Measurements from ENCODE around the gene RGS6. TPM values are rescaled to one million over a fixed set of nuclear protein-coding genes. Genes with fewer than 3 reads are reported as not detected.

Gene RGS6
- total RNA-seq, 4 donors from 2014 or later, result 7.6 to 25.3 (median 17.2) TPM

- DNase-seq, result no peak
- Histone ChIP-seq H3K36me3 (no peaks in the 10 kb centered on the region), H3K27me3 (no peaks in the 10 kb centered on the region), H3K9me3 (no peaks in the 10 kb centered on the region), H3K4me3 (replicated peaks in 1 of 3) (no peak overlapping the region), H3K27ac (no peak overlapping the region), H3K4me1 (no peaks in the 10 kb centered on the region)
- no peak for TF ChIP-seq CTCF (IDR thresholded peaks at IDR 0.05)
- TF ChIP-seq POLR2A (IDR thresholded peaks at IDR 0.05), result no peak
- WGBS, 2 donors, result 94 to 95% methylated on average over 18 of the region's 18 CpGs
- intact Hi-C loops (cut with DNase I), result no loop called here
Observed at GRCh38 chr14:72605096-72605920, 673.1 kb downstream of the RGS6 start.

GRCh38 chr14:72605921-72606220 is 673.6 kb downstream of the RGS6 start:
- H3K27me3 ChIP-seq, result no peaks in the 10 kb centered on the region
- no peak overlapping the region for H3K27ac ChIP-seq
- TF ChIP-seq POLR2A (IDR thresholded peaks at IDR 0.05) (no peak), CTCF (IDR thresholded peaks at IDR 0.05) (no peak)
- H3K4me3 ChIP-seq (replicated peaks in 1 of 3), result no peak overlapping the region
- no peaks in the 10 kb centered on the region for H3K9me3 ChIP-seq
- whole genome bisulfite sequencing, 2 donors, result 92 to 100% methylated on average over 3 of the region's 3 CpGs
- DNase-seq, result no peak
- intact Hi-C loops (cut with DNase I), result no loop called here
- no peaks in the 10 kb centered on the region for H3K36me3 ChIP-seq
- no peaks in the 10 kb centered on the region for H3K4me1 ChIP-seq

GRCh38 chr14:72606879-72607278 is 674.6 kb downstream of the RGS6 start:
- WGBS, 2 donors, result 91 to 100% methylated on average over 1 of the region's 1 CpG
- no peak for DNase-seq
- Histone ChIP-seq H3K27me3 (no peaks in the 10 kb centered on the region), H3K27ac (no peak overlapping the region), H3K4me3 (replicated peaks in 1 of 3) (no peak overlapping the region), H3K36me3 (no peaks in the 10 kb centered on the region), H3K9me3 (no peaks in the 10 kb centered on the region), H3K4me1 (no peaks in the 10 kb centered on the region)
- TF ChIP-seq CTCF (IDR thresholded peaks at IDR 0.05) (no peak), POLR2A (IDR thresholded peaks at IDR 0.05) (no peak)
- intact Hi-C loops (cut with DNase I), result no loop called here

- Histone ChIP-seq H3K36me3 (no peaks in the 10 kb centered on the region), H3K27me3 (no peaks in the 10 kb centered on the region), H3K4me1 (no peaks in the 10 kb centered on the region), H3K9me3 (no peaks in the 10 kb centered on the region), H3K4me3 (replicated peaks in 1 of 3) (no peak overlapping the region), H3K27ac (no peak overlapping the region)
- intact Hi-C loops (cut with DNase I), result no loop called here
- TF ChIP-seq POLR2A (IDR thresholded peaks at IDR 0.05), result no peak
- no peak for TF ChIP-seq CTCF (IDR thresholded peaks at IDR 0.05)
- no peak for DNase-seq
- 76 to 89% methylated on average over 11 to 12 of the region's 12 CpGs for whole genome bisulfite sequencing, 2 donors
Observed at GRCh38 chr14:72607386-72608130, 675.3 kb downstream of the RGS6 start.

Data from thyroid gland (tissue), 4 donors.